HEK293 (cell line): ENCODE results near the gene GTPBP3.

Experiments
- CTCF ChIA-PET: fragments of 350-600 bp; formaldehyde crosslinking; extraction: SDS; loops from one replicate; lab custom pipeline; 2021; ENCODE audit warnings: antibody characterized with exemption; lab: Yijun Ruan, JAX
- POLR2A ChIA-PET: fragments of 300-600 bp; formaldehyde crosslinking; extraction: SDS; loops from one replicate; lab custom pipeline; 2020; ENCODE audit warnings: antibody characterized with exemption, inconsistent platforms; lab: Yijun Ruan, JAX
- H3K27ac ChIP-seq: fragments of 200-500 bp; sonication (Bioruptor generic); 2 replicates; pipeline ENCODE4 v1.5.1; 2014; ENCODE audit warnings: low read depth, low read length, control low read depth, inconsistent platforms; ENCODE audit errors: extremely low read depth
- H3K36me3 ChIP-seq, 2 experiments: fragments of 200-500 bp in 1 of 2; sonication (Bioruptor generic) in 1 of 2; 1 replicate in 1 of 2; 2 replicates in 1 of 2; pipeline ENCODE4 v1.5.1; 2014 to 2017; ENCODE audit warnings: inconsistent platforms in 2 of 2, low read length in 2 of 2; ENCODE audit not compliant: control insufficient read depth in 2 of 2, insufficient read depth in 1 of 2
- H3K4me1 ChIP-seq: fragments of 200-500 bp; sonication (Bioruptor generic); 2 replicates; pipeline ENCODE4 v1.5.1; 2014; ENCODE audit warnings: mild to moderate bottlenecking, low read length, inconsistent platforms; ENCODE audit not compliant: control insufficient read depth, insufficient read depth
- H3K4me3 ChIP-seq: 2 replicates; pipeline ENCODE4 v1.5.1; 2011; ENCODE audit warnings: low read depth, mild to moderate bottlenecking, control low read depth, low read length, moderate library complexity
- H3K9me3 ChIP-seq: fragments of 200-500 bp; sonication (Bioruptor generic); 2 replicates; pipeline ENCODE4 v1.5.1; 2014; ENCODE audit warnings: low read depth, low read length, inconsistent platforms; ENCODE audit not compliant: control insufficient read depth, insufficient read depth
- BCL6B ChIP-seq: fragments of 450-650 bp; formaldehyde crosslinking; IDR thresholded peaks from 2 replicates; pipeline ENCODE4 v1.5.1; 2017; ENCODE audit warnings: missing biosample characterization, missing genetic modification characterization
- CTCF ChIP-seq: fragments of 450-650 bp; formaldehyde crosslinking; IDR thresholded peaks from 2 replicates; pipeline ENCODE4 v1.5.1; 2016; ENCODE audit warnings: missing biosample characterization, missing genetic modification characterization
- PBX3 ChIP-seq: sonication (generic); formaldehyde crosslinking; IDR thresholded peaks from 2 replicates; pipeline ENCODE4 v1.8.1; 2022; ENCODE audit warnings: mild to moderate bottlenecking, moderate library complexity, missing genetic modification reagents
- PRDM1 ChIP-seq: fragments of 450-650 bp; formaldehyde crosslinking; IDR thresholded peaks from 2 replicates; pipeline ENCODE4; 2016; ENCODE audit warnings: missing biosample characterization, missing genetic modification characterization
- REPIN1 ChIP-seq: fragments of 450-650 bp; formaldehyde crosslinking; IDR thresholded peaks from 2 replicates; pipeline ENCODE4 v1.5.1; 2017; ENCODE audit warnings: missing biosample characterization, missing genetic modification characterization, low read depth
- SP7 ChIP-seq: fragments of 450-650 bp; formaldehyde crosslinking; IDR thresholded peaks from 2 replicates; pipeline ENCODE4 v1.5.1; 2016; ENCODE audit warnings: missing biosample characterization, missing genetic modification characterization
- TRIM28 ChIP-seq: IDR thresholded peaks from 2 replicates; pipeline ENCODE4 v1.6.1; 2011; ENCODE audit warnings: low read length, control low read depth, borderline replicate concordance
- ZBTB20 ChIP-seq: fragments of 450-650 bp; formaldehyde crosslinking; IDR thresholded peaks from 2 replicates; pipeline ENCODE4 v1.5.1; 2016; ENCODE audit warnings: missing biosample characterization, missing genetic modification characterization
- ZBTB21 ChIP-seq: fragments of 450-650 bp; formaldehyde crosslinking; IDR thresholded peaks from 2 replicates; pipeline ENCODE4 v1.5.1; 2017; ENCODE audit warnings: missing biosample characterization, missing genetic modification characterization
- ZBTB8A ChIP-seq: fragments of 450-650 bp; formaldehyde crosslinking; IDR thresholded peaks from 2 replicates; pipeline ENCODE4 v1.5.1; 2016; ENCODE audit warnings: missing biosample characterization, missing genetic modification characterization
- ZIC2 ChIP-seq: fragments of 450-650 bp; formaldehyde crosslinking; IDR thresholded peaks from 2 replicates; pipeline ENCODE4 v1.5.1; 2016; ENCODE audit warnings: missing biosample characterization, missing genetic modification characterization
- ZNF155 ChIP-seq: fragments of 450-650 bp; formaldehyde crosslinking; IDR thresholded peaks from 2 replicates; pipeline ENCODE4 v1.5.1; 2016; ENCODE audit warnings: missing biosample characterization, missing genetic modification characterization
- ZNF2 ChIP-seq: fragments of 450-650 bp; formaldehyde crosslinking; IDR thresholded peaks from 2 replicates; pipeline ENCODE4 v1.5.1; 2016; ENCODE audit warnings: missing biosample characterization, missing genetic modification characterization
- ZNF202 ChIP-seq: fragments of 450-650 bp; formaldehyde crosslinking; IDR thresholded peaks from 2 replicates; pipeline ENCODE4 v1.5.1; 2016; ENCODE audit warnings: missing biosample characterization, missing genetic modification characterization, borderline replicate concordance
- ZNF211 ChIP-seq: fragments of 450-650 bp; formaldehyde crosslinking; IDR thresholded peaks from 2 replicates; pipeline ENCODE4 v1.5.1; 2016; ENCODE audit warnings: low read depth, missing biosample characterization, missing genetic modification characterization
- ZNF221 ChIP-seq: fragments of 450-650 bp; formaldehyde crosslinking; IDR thresholded peaks from 2 replicates; pipeline ENCODE4 v1.5.1; 2017; ENCODE audit warnings: missing biosample characterization, missing genetic modification characterization, borderline replicate concordance
- ZNF24 ChIP-seq: fragments of 450-650 bp; formaldehyde crosslinking; IDR thresholded peaks from 2 replicates; pipeline ENCODE4 v1.5.1; 2016; ENCODE audit warnings: missing biosample characterization, missing genetic modification characterization
- ZNF292 ChIP-seq: fragments of 450-650 bp; formaldehyde crosslinking; IDR thresholded peaks from 2 replicates; pipeline ENCODE4 v1.5.1; 2016; ENCODE audit warnings: low read depth, missing biosample characterization, missing genetic modification characterization, borderline replicate concordance
- ZNF341 ChIP-seq: fragments of 450-650 bp; formaldehyde crosslinking; IDR thresholded peaks from 2 replicates; pipeline ENCODE4; 2016; ENCODE audit warnings: low read depth, missing biosample characterization, missing genetic modification characterization
- ZNF366 ChIP-seq: fragments of 450-650 bp; formaldehyde crosslinking; conservative IDR thresholded peaks from 2 replicates; pipeline ENCODE4 v1.5.1; 2016; ENCODE audit warnings: missing biosample characterization, missing genetic modification characterization
- ZNF561 ChIP-seq: fragments of 450-650 bp; IDR thresholded peaks from 2 replicates; pipeline ENCODE4 v1.5.1; 2018; ENCODE audit warnings: missing biosample characterization, missing genetic modification characterization, borderline replicate concordance
- ZNF623 ChIP-seq: fragments of 450-650 bp; formaldehyde crosslinking; IDR thresholded peaks from 2 replicates; pipeline ENCODE4 v1.5.1; 2016; ENCODE audit warnings: missing biosample characterization, missing genetic modification characterization
- ZNF654 ChIP-seq: fragments of 450-650 bp; formaldehyde crosslinking; IDR thresholded peaks from 2 replicates; pipeline ENCODE4 v1.5.1; 2016; ENCODE audit warnings: low read depth, missing biosample characterization, missing genetic modification characterization
- ZNF76 ChIP-seq: fragments of 450-650 bp; formaldehyde crosslinking; IDR thresholded peaks from 2 replicates; pipeline ENCODE4; 2016; ENCODE audit warnings: low read depth, missing biosample characterization, missing genetic modification characterization, borderline replicate concordance
- ZNF768 ChIP-seq: fragments of 450-650 bp; formaldehyde crosslinking; IDR thresholded peaks from 2 replicates; pipeline ENCODE4 v1.5.1; 2018; ENCODE audit warnings: missing biosample characterization, mild to moderate bottlenecking, missing genetic modification characterization
- ZNF830 ChIP-seq: fragments of 450-650 bp; IDR thresholded peaks from 2 replicates; pipeline ENCODE4 v1.5.0; 2018; ENCODE audit warnings: missing biosample characterization, missing genetic modification characterization, low read depth, mild to moderate bottlenecking, moderate library complexity

Gene GTPBP3

GRCh38 chr19:17303167-17303939 lies 34.0 kb upstream of the GTPBP3 start, which contains the start of gene ABHD8 (continued):
- no peak for TF ChIP-seq BCL6B (tag by site-specific recombination)
- TF ChIP-seq ZNF221, result no peak
- TF ChIP-seq ZNF76, result no peak
- peak; percentile 96 for TF ChIP-seq CTCF (tag by site-specific recombination)
- no peak for TF ChIP-seq ZBTB21
- TF ChIP-seq ZNF830 (tag by site-specific recombination), result no peak
- no peak for TF ChIP-seq ZNF155 (tag by site-specific recombination)
- no peak for TF ChIP-seq ZNF768 (tag by site-specific recombination)
- TF ChIP-seq ZNF292, result no peak
- TF ChIP-seq, all 188 proteins: peak for 23

GRCh38 chr19:17303940-17304267 lies 33.4 kb upstream of the GTPBP3 start:
- H3K4me1 ChIP-seq, result peaks cover 3% of the 10 kb centered on the region
- no peaks in the 10 kb centered on the region for H3K9me3 ChIP-seq
- H3K36me3 ChIP-seq, result peaks cover 0 to 18% of the 10 kb centered on the region in 2 experiments; a peak in 2 of 3 replicates
- TF ChIP-seq ZBTB20 (no peak), PBX3 (CRISPR knock-in tag) (no peak), ZNF2 (no peak), TRIM28 (no peak), SP7 (tag by site-specific recombination) (no peak), ZNF366 (tag by site-specific recombination) (no peak), ZNF654 (no peak), ZNF155 (tag by site-specific recombination) (no peak), ZIC2 (tag by site-specific recombination) (no peak), ZNF341 (no peak), REPIN1 (no peak), ZNF211 (tag by site-specific recombination) (no peak), PRDM1 (tag by site-specific recombination) (no peak), ZNF623 (tag by site-specific recombination) (no peak), ZNF202 (tag by site-specific recombination) (no peak), ZNF561 (tag by site-specific recombination) (no peak), ZBTB8A (tag by site-specific recombination) (no peak), ZNF24 (no peak)
- ChIA-PET CTCF (interaction anchor here (0.7 to 1.6 kb wide), 5 partner anchors 11 to 44 kb away, joined by 3 to 8 read pairs (median 5); no protein-coding TSS in a partner anchor), POLR2A (interaction anchor here (0.9 to 1.5 kb wide), 3 partner anchors 9 to 88 kb away, joined by 3 read pairs; partner anchors contain the start of gene USE1)
- no peak overlapping the region for H3K4me3 ChIP-seq
- peak overlapping the region; percentile 21; the same call in 1 of the 2 replicates for H3K27ac ChIP-seq
